HK-2 (cell line): Measurements from ENCODE around the gene SWT1.

Source experiments
- DNase-seq: peaks from one replicate; pipeline ENCODE4 v3.0.0-alpha.2; 2018; ENCODE audit not compliant: unreplicated experiment

SWT1 gene

GRCh38 chr1:185289880-185290279 is 132.9 kb downstream of the SWT1 start:
- no peak for DNase-seq

GRCh38 chr1:185291159-185291558 is 134.2 kb downstream of the SWT1 start:
- no peak for DNase-seq

GRCh38 chr1:185291652-185292051 is 134.7 kb downstream of the SWT1 start:
- no peak for DNase-seq

- DNase-seq: no peak
These were observed 135.3 kb downstream of the SWT1 start for GRCh38 chr1:185292237-185292636.

- no peak for DNase-seq
These were observed 137.1 kb downstream of the SWT1 start for GRCh38 chr1:185293967-185294542.

GRCh38 chr1:185295091-185295490 is 138.1 kb downstream of the SWT1 start:
- DNase-seq: no peak

- no peak for DNase-seq
These were observed 141.0 kb downstream of the SWT1 start for GRCh38 chr1:185297982-185298381.

GRCh38 chr1:185300152-185300551 is 143.2 kb downstream of the SWT1 start:
- no peak for DNase-seq

GRCh38 chr1:185305419-185305818 is 148.5 kb downstream of the SWT1 start:
- no peak for DNase-seq

- no peak for DNase-seq
These were observed 151.2 kb downstream of the SWT1 start for GRCh38 chr1:185308126-185308525.

GRCh38 chr1:185309566-185309965 is 152.6 kb downstream of the SWT1 start:
- DNase-seq: no peak

- DNase-seq: no peak
These were observed 154.7 kb downstream of the SWT1 start for GRCh38 chr1:185311589-185312225.

GRCh38 chr1:185312361-185313138 is 155.6 kb downstream of the SWT1 start:
- DNase-seq: no peak

GRCh38 chr1:185314411-185314810 is 157.4 kb downstream of the SWT1 start:
- DNase-seq: no peak

GRCh38 chr1:185315445-185316071 is 158.6 kb downstream of the SWT1 start:
- DNase-seq: no peak

GRCh38 chr1:185316163-185317033 is 159.4 kb downstream of the SWT1 start:
- peak; percentile 94 for DNase-seq

GRCh38 chr1:185317034-185317885 is 160.3 kb downstream of the SWT1 start, which contains the start of gene IVNS1ABP:
Gene IVNS1ABP (minus strand): TSS chr1:185317243. CDS start chr1:185309493, 7,750 bp downstream.
- peak; percentile 100 for DNase-seq

- DNase-seq: peak; percentile 74
These were observed 160.9 kb downstream of the SWT1 start for GRCh38 chr1:185317886-185318310.

GRCh38 chr1:185318431-185319138 is 161.6 kb downstream of the SWT1 start:
- no peak for DNase-seq

- no peak for DNase-seq
These were observed 162.1 kb downstream of the SWT1 start for GRCh38 chr1:185319139-185319475.
